GM18519 (cell line): ENCODE data around the gene SULT1C4.

ENCODE experiments used
- ATAC-seq: cut with Tn5 transposase; IDR thresholded peaks from one replicate; pipeline ENCODE4 v1.9.1; 2021; ENCODE audit warnings: mild to moderate bottlenecking, moderate library complexity; ENCODE audit not compliant: unreplicated experiment, low FRiP score

Gene SULT1C4

GRCh38 chr2:108369153-108369552, 8.6 kb upstream of the SULT1C4 start:
- ATAC-seq: no peak

DNA sequence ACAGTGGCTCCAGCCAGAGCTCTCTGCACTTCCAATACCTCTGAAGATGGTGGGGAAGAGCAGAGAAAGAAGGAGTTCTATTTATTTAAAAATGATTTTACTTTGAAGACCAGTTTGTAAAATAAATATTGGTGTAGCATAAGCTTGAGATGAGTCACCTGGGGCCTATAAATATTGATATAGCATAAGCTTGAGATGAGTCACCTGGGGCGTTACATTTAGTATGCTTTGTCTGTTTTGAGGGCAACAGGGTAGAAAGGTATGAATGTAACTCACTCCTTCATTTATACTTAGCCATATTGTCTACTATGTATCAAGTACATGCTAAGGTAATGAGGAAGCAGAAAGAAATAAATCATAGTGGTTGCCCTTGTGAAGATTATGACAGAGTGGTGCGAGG, 7.7 kb upstream of the SULT1C4 start:
- ATAC-seq: no peak

DNA sequence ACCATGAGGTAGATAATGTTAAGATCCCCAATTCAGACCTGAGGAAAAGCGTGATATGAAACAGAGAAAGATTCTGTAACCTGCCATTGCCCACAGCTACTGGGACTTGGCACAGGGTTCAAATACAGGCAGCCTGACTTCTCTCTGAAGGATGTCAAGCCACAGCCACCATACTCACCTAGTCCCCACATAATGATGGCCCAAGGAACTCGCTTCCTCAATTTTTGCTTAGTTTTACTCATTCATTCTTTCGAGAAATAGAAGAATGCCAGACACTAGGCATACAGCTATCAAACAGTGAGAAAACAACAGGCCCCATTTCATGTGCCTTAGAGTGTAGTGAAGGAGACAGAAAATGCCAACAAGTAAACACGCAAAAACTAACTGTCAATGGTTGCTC, 980 bp upstream of the SULT1C4 start:
- no peak for ATAC-seq

- no peak for ATAC-seq
Observed at GRCh38 chr2:108377401-108377800, 353 bp upstream of the SULT1C4 start.

DNA sequence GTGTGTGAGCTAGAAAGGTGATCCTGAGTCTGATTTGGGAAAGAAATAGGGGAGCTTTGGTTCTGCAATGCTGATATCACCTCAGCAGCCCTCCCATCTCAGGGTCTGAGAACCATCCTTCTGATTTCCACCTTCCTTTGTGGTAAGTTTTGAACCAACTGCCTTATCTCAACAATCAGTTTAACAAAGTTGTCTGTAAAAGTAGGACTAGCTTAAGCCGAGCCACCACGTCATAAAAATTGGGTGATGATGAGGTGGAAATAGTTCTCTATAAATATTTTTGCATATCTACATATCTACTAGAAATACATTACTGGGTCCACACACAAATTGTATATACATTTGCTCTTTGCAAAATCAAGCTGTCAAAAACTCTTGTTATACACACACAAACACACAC, 1.1 kb downstream of the SULT1C4 start:
- no peak for ATAC-seq

GRCh38 chr2:108382196-108382595, 4.4 kb downstream of the SULT1C4 start:
- ATAC-seq: no peak

DNA sequence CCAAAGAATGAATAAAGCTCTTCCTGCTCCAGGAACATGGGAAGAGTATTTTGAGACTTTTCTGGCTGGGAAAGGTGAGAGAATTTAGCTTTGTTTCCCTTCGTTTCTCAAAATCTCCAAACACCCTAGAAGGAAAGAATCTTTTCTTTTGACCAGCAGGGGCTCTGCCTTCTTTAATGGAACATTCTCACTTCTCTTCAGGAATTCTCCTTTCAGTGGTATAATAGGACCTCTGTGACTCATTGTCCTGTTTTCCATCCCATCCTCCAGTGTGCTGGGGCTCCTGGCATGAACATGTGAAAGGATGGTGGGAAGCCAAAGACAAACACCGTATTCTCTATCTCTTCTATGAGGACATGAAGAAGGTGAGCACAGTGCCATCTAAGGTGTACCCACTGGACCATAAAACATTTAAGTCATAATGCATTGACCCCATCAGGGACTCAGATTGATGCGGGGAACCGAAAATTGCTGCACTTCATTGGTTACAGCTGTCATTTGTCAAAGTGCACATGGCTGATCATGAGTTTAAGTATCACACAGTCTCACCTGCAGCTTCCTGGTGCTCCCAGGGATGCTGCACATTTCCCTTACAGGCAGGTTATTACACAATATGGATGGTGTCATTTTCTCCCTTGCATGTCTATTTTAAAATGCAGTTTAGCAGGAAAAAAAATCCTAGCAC, 5.5 kb downstream of the SULT1C4 start:
- ATAC-seq: no peak

DNA sequence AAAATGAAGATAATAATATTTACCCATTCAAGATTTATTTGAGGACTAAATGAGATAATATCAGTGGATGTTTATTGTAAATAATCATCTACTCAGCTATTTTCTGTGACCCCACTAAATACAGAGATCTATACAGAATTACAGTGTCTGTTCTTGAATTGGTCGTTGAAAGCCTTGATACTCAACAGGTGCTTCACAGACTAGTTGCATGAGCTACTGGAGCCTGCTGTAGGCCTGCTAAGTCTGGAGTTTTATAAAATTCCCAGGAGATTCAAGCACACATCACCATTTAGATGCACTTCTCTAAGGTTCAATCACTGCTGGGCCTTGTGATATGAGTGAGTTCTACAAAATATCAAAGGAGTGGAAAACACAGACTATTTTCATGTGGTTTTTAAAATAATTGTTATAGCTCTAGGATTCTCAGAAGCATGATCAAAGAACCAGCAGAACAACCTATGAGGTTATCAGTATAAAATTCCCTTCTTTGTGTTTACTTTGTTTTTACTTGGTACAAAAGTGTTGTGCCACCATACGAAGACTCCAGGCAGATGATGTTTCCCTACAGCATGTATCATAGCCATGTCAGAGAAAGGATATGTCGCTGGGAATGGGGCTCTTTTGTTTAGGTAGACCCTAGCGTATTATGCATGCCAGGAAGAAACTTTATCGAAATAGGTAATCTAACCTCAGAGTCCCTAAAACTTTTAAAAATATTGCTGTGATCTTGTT, 7.1 kb downstream of the SULT1C4 start:
- ATAC-seq: no peak

- no peak for ATAC-seq
Observed at GRCh38 chr2:108385411-108386071, 7.8 kb downstream of the SULT1C4 start.

GRCh38 chr2:108388045-108388444, 10.3 kb downstream of the SULT1C4 start:
- ATAC-seq: no peak

DNA sequence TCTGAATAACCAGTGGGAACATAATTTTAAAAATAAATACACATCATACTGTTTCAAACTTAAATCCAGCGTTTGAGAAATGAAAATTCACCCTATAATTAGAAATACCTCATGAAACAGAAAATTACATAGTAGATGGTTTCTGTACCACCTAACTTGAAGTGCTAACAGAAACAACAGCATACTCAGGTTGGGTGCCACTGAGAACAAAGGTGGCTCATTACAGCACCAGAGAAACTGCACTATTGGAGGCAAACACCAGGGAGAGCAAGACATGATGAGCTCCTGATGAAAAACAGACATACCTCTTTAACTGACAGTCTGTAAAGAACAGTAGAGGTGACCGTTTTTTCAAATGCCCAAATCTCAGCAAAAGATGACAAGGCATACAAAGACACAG, 12.6 kb downstream of the SULT1C4 start:
- ATAC-seq: no peak

DNA sequence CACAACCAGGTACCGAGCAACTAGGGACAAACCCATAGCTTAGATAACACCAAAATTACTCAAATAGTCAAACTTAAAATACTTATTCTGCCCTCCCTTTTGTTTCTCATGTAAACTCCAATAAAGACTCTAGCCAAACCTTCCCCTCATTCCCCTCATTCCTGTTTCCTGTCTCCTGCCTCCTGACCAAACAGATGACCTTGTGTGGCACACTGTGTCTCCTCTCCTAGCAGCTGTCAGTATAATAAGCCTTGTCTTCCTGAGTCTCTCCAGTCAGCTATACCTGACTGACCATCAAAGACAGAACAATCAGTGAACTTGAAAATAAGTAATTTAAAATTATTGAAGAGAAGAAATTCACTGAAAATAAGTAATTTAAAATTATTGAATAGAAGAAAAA, 14.3 kb downstream of the SULT1C4 start:
- ATAC-seq: no peak

DNA sequence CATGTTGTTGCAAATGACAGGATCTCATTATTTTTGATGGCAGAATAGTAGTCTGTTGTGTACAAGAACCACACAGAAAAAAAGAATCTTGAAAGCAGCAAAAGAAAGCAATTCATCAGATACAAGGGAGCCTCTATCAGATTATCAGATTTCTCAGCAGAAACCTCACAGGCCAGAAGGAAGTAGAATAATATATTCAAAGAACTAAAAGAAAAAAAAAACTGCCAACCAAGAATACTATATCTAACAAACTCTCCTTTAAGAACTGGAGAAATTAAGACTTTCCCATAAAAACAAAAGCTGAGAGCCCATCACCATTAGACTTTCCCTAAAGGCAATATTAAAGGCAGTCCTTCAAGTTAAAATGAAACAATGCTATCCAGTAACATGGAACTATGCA, 15.4 kb downstream of the SULT1C4 start:
- ATAC-seq: no peak

GRCh38 chr2:108395155-108395554, 17.4 kb downstream of the SULT1C4 start:
- no peak for ATAC-seq

- no peak for ATAC-seq
Observed at GRCh38 chr2:108396845-108397244, 19.1 kb downstream of the SULT1C4 start.

- no peak for ATAC-seq
Observed at GRCh38 chr2:108399479-108399878, 21.7 kb downstream of the SULT1C4 start.

GRCh38 chr2:108401800-108402199, 24.0 kb downstream of the SULT1C4 start:
- no peak for ATAC-seq

DNA sequence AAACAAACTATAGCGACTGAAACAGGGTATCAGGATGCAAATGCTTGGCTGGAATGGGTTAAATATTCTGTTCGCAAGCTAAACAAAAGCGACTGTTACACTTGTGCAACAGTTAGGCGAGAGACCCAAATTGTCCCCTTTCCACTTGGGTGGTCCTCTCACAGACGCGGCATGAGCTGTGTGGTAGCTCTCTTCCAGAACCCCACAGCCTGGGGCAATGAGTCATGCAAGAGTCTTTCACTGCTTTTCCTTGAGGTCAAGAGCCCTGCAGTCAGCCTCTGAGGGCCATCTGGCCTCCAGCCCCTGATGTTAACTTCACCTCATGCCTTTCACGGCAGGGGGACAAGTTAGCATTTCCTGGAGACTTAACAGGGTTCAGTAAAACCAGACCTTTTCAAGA, 25.7 kb downstream of the SULT1C4 start:
- no peak for ATAC-seq

- no peak for ATAC-seq
Observed at GRCh38 chr2:108404784-108405397, 27.1 kb downstream of the SULT1C4 start.

GRCh38 chr2:108407864-108408729, 30.3 kb downstream of the SULT1C4 start:
- peak; percentile 57 for ATAC-seq
